Measurements from ENCODE around the gene SGSH.

- TF ChIP-seq CTCF (conservative IDR thresholded peaks at IDR 0.05; ENCODE audit: low read length) (no peak), EZH2phosphoT487 (IDR thresholded peaks at IDR 0.05; ENCODE audit: borderline replicate concordance, low read depth, low read length) (no peak)
Observed at GRCh38 chr17:80243526-80244433, 23.6 kb upstream of the SGSH start.
